ENCODE measurements around the gene MC1R. TPM values are rescaled to one million over a fixed set of nuclear protein-coding genes. Genes with fewer than 3 reads are reported as not detected.
"Not testable (repeated sequence)": the region's sequence is repeated elsewhere in the genome, so short reads cannot be mapped to it uniquely, and the experiment has no call there.

The MC1R gene
- polyA plus RNA-seq, 1 donor from 2014 or later = 0.93 TPM

DNA sequence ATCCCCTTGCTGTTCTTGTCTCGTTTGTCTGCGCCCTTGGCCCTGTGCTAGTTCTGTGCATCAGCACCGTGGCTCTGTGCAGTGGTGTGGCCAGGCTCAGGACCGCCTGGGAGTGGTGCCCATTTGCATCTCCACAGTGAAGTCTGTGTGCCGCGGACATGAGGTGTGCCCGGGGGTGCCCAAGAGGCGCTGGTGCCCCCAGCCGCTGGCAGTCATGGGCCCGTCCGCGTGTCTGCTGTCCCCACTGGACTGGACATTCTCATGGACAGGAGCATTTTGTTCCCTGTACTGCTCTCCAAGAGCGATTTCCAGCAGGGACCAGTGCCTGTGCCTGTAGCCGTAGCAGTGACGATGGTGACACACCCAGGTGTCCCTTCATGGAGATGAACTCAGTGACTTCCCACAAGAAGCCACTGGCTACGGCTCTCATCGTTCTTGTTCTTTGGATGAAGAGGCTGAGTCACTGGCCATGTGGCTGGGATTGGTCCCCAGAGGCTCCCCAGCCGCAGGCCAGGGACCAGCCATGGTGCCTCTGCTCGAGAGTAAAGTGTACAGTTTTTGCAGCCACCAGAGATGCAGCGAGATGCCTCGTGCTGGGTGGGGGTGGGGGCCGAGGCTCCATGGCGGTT lies 13.0 kb upstream of the MC1R start:
- Mint-ChIP-seq H3K27me3 (no peaks in the 10 kb centered on the region), H3K36me3 (no peaks in the 10 kb centered on the region), H3K4me3 (no peak overlapping the region), H3K4me1 (peaks cover 0 to 4% (median 0%) of the 10 kb centered on the region in 3 donors), H3K27ac (peak overlapping the region in 1 of 3 donors; percentile 62), H3K9me3 (no peaks in the 10 kb centered on the region)

DNA sequence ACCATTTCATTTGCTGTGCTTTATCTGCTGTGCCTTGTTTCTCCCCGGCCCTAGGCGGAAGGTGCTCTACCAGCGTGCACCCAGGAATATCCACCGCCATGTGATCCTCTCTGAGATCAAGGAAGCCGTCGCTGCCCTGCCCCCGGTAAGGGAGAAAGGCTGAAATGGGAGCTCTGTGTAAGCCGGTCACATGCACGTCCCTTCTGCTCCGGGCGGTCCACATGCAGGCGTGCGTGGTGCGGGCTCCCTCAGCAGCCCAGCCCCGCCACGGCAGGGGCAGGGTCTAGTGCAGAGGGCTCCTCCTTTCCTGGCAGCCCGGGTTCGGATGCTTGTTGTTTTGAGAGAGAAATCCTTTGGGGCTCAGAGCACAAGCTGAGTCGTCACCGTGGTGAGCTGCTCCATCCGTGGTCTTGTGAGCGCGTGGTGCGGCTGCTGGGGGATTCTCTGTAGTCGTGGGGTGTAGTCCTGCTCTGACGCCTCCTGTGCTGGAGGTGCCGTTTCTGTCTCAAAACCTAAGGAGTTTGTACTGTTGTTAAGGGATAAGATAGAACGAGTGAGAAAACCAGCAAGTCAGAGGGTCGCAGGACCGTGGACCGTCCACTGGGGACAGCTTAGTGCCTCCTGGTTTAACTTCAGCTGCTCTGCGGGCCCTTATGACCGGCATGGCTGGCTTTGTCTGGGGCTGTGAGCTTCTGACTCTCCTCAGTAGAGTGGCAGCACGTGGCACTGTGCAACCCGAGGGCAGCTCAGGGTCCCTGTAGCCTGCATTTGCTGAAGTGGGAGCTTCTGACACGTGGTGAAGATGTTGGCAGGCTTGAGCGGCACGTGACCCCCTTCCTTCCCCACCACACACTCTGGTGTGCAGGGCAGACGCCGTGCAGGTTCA lies 12.3 kb upstream of the MC1R start:
- Mint-ChIP-seq H3K4me1 (peaks cover 0 to 4% (median 0%) of the 10 kb centered on the region in 3 donors), H3K27ac (peak overlapping the region in 2 of 3 donors; percentile 62 to 84), H3K36me3 (peaks cover 2% of the 10 kb centered on the region), H3K9me3 (no peaks in the 10 kb centered on the region), H3K27me3 (no peaks in the 10 kb centered on the region), H3K4me3 (no peak overlapping the region)

DNA sequence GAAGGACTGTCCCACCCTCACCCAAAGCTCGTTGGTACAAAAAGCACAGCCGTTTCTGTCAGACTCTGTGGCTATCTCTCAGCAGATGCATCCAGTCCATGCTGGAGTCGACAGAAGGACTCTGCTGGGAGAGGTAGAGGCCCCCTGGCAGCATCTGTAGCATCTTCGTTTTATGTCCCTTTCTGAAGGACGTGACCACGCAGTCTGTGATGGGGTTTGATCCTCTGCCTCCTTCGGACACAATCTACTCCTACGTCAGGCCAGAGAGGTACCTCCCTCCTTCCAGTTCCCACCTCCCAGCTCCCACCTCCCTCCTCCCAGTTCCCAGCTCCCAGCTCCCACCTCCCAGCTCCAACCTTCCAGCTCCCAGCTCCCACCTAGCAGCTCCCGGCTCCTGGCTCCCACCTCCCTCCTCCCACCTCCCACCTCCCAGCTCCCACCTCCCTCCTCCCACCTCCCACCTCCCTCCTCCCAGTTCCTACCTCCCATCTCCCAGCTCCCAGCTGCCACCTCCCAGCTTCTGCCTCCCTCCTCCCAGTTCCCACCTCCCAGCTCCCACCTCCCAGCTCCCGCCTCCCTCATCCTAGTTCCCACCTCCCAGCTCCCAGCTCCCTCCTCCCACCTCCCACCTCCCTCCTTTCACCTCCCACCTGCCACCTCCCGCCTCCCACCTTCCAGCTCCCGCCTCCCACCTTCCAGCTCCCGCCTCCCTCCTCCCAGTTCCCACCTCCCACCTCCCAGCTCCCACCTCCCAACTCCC lies 11.4 kb upstream of the MC1R start:
- Mint-ChIP-seq H3K27ac (no peak overlapping the region), H3K36me3 (peaks cover 2% of the 10 kb centered on the region), H3K4me3 (no peak overlapping the region), H3K4me1 (peaks cover 0 to 4% (median 0%) of the 10 kb centered on the region in 3 donors), H3K9me3 (no peaks in the 10 kb centered on the region), H3K27me3 (no peaks in the 10 kb centered on the region)

DNA sequence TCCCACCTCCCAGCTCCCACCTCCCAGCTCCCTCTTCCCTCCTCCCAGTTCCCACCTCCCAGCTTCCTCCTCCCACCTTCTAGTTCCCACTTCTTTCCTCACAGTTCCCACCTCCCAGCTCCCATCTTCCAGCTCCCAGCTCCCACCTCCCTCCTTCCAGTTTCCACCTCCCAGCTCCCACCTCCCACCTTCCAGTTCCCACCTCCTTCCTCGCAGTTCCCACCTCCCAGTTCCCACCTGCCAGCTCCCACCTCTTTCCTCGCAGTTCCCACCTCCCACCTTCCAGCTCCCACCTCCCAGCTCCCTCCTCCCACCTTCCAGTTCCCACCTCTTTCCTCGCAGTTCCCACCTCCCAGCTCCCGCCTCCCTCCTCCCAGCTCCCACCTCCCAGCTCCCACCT lies 10.4 kb upstream of the MC1R start:
- no peaks in the 10 kb centered on the region for H3K9me3 Mint-ChIP-seq
- H3K27me3 Mint-ChIP-seq = no peaks in the 10 kb centered on the region
- peaks cover 0 to 4% (median 0%) of the 10 kb centered on the region in 3 donors for H3K4me1 Mint-ChIP-seq
- H3K27ac Mint-ChIP-seq = no peak overlapping the region
- H3K36me3 Mint-ChIP-seq = peaks cover 2% of the 10 kb centered on the region
- no peak overlapping the region for H3K4me3 Mint-ChIP-seq

- Mint-ChIP-seq H3K4me3 (peak overlapping the region in 1 of 4 donors; percentile 58), H3K36me3 (peaks cover 2% of the 10 kb centered on the region), H3K4me1 (peaks cover 0 to 4% (median 0%) of the 10 kb centered on the region in 3 donors), H3K9me3 (no peaks in the 10 kb centered on the region), H3K27me3 (no peaks in the 10 kb centered on the region), H3K27ac (peak overlapping the region; percentile 28 to 89 (median 76))
These were observed 8.6 kb upstream of the MC1R start for GRCh38 chr16:89909777-89910716.

- Mint-ChIP-seq H3K9me3 (no peaks in the 10 kb centered on the region), H3K4me1 (peaks cover 0 to 4% (median 0%) of the 10 kb centered on the region in 3 donors), H3K36me3 (peaks cover 2% of the 10 kb centered on the region), H3K27ac (peak overlapping the region in 2 of 3 donors; percentile 28 to 31), H3K4me3 (peak overlapping the region in 1 of 4 donors; percentile 58), H3K27me3 (no peaks in the 10 kb centered on the region)
These were observed 7.8 kb upstream of the MC1R start for GRCh38 chr16:89910717-89911354.

- Mint-ChIP-seq H3K9me3 (no peaks in the 10 kb centered on the region), H3K36me3 (peaks cover 2% of the 10 kb centered on the region), H3K4me3 (no peak overlapping the region), H3K27me3 (no peaks in the 10 kb centered on the region), H3K27ac (no peak overlapping the region), H3K4me1 (peaks cover 0 to 4% (median 0%) of the 10 kb centered on the region in 3 donors)
These were observed 7.3 kb upstream of the MC1R start for GRCh38 chr16:89911375-89911774.

- peak overlapping the region in 2 of 4 donors; percentile 8 to 45 for H3K4me3 Mint-ChIP-seq
- H3K27ac Mint-ChIP-seq = no peak overlapping the region
- H3K4me1 Mint-ChIP-seq = peaks cover 0 to 4% (median 0%) of the 10 kb centered on the region in 3 donors
- peaks cover 4% of the 10 kb centered on the region for H3K36me3 Mint-ChIP-seq
- no peaks in the 10 kb centered on the region for H3K9me3 Mint-ChIP-seq
- H3K27me3 Mint-ChIP-seq = no peaks in the 10 kb centered on the region
These were observed 6.5 kb upstream of the MC1R start for GRCh38 chr16:89912143-89912542.

DNA sequence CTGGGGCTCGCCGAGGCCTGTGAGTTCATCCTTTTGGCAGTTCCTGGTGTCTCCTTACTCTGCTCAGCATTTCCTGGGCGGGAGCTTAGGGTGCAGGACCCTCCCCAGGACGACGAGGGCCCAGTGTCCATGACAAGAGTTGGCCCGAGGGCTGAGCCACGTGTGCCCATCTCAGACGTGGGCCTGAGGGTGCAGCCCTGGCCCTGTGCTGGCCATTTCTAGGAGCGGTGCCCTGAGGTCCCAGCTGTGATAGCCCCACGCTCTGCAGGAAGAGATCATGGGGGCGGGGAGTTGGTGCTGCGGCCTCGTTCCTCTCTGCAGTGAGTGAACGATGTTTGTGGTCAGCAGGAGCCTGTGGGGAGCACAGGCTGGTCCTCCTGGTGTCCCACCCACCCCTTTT lies 6.0 kb upstream of the MC1R start:
- no peak overlapping the region for H3K4me3 Mint-ChIP-seq
- peaks cover 0 to 6% (median 0%) of the 10 kb centered on the region in 3 donors for H3K4me1 Mint-ChIP-seq
- no peaks in the 10 kb centered on the region for H3K27me3 Mint-ChIP-seq
- no peaks in the 10 kb centered on the region for H3K9me3 Mint-ChIP-seq
- H3K27ac Mint-ChIP-seq = peak overlapping the region in 1 of 3 donors; percentile 80
- H3K36me3 Mint-ChIP-seq = peaks cover 4% of the 10 kb centered on the region

- no peak overlapping the region for H3K4me3 Mint-ChIP-seq
- H3K27ac Mint-ChIP-seq = peak overlapping the region in 2 of 3 donors; percentile 62 to 83
- peaks cover 4% of the 10 kb centered on the region for H3K36me3 Mint-ChIP-seq
- H3K27me3 Mint-ChIP-seq = peaks cover under 1% of the 10 kb centered on the region
- no peaks in the 10 kb centered on the region for H3K9me3 Mint-ChIP-seq
- H3K4me1 Mint-ChIP-seq = peaks cover 0 to 11% (median 1%) of the 10 kb centered on the region in 3 donors
These were observed 5.0 kb upstream of the MC1R start for GRCh38 chr16:89913408-89914387.

GRCh38 chr16:89914642-89915285 lies 3.9 kb upstream of the MC1R start:
- H3K27ac Mint-ChIP-seq, H3K4me1 Mint-ChIP-seq, H3K9me3 Mint-ChIP-seq, H3K36me3 Mint-ChIP-seq, H3K4me3 Mint-ChIP-seq: not testable (repeated sequence)
- peaks cover 11% of the 10 kb centered on the region for H3K27me3 Mint-ChIP-seq
